ENCODE data around the gene HTD2.
A peak's percentile ranks its signal among the peaks of the same experiment; 100 is the strongest.

Gene HTD2

DNA sequence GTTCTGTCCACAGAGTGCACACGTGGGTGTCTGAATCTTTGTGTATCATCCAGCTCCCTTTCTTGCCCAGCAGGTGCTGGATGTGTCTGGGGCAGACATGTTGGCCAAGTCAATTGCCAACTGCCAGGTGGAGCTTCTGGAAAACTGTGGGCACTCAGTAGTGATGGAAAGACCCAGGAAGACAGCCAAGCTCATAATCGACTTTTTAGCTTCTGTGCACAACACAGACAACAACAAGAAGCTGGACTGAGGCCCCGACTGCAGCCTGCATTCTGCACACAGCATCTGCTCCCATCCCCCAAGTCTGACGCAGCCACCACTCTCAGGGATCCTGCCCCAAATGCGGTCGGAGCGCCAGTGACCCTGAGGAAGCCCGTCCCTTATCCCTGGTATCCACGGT lies 12.8 kb upstream of the HTD2 start:
- no peak for DNase-seq

DNA sequence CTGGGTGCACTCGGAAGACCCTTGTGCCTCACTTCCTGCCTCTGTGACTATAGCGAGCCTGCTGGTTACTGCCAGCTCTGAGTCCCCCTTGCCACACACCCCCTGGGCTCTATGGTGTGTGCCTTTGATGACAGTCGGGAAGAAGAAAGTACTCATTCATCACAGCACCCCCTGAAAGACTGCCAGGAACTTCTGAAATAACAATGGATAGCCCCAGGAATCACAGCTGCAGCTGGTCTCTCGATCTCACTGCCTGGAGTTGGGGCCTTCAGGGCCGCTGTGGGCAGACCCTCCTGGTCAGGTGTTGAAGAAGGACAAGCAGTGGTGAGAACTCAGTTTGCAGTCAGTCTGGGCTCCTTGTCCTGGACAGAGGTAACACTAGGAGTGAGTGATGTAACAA lies 10.1 kb upstream of the HTD2 start:
- DNase-seq = no peak

DNA sequence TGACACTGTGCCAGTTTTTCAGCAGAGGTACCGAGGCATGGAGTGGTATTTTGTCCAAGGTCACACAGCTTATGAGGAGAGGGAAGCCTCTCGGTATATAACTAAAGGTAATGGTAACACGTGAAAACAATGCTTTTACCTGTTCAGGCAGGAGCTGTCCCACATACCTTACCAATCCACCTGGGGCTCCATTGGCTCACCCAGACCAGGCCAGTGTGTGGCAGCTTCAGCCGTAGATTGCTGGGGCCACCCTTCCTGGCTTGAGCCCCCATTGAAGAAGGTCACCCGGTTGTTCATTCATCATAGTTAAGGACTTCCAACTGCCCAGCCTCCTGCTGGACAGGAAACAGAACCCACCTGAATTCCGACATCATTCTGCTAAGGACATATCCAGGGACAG lies 9.5 kb upstream of the HTD2 start:
- DNase-seq = no peak

- no peak for DNase-seq
Measured at GRCh38 chr3:58298190-58298589, 8.1 kb upstream of the HTD2 start.

GRCh38 chr3:58299075-58299474 lies 7.2 kb upstream of the HTD2 start:
- DNase-seq = no peak

GRCh38 chr3:58299839-58300516 lies 6.3 kb upstream of the HTD2 start:
- peak; percentile 16 for DNase-seq

- DNase-seq = peak; percentile 29
Measured at GRCh38 chr3:58307639-58308215, 1.4 kb downstream of the HTD2 start.

DNA sequence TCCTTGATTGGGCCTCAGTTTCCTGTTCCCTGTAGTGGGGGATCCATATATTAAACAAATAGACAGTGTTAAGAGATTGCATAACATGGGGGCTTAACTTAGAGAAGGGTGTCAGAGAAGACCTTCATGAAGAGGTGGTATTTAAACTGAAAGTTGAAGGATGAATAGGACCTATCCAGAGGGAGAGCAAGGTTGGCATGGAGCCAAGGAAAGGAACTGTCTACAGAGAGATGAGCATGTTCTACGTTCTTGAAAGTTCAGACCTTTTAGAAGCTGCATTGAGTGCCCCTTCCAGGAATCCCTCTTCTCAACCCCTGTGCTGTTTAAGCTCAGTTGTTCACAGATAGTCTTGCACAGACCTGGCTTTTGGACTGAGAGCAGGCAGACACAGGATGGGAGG lies 2.4 kb downstream of the HTD2 start:
- no peak for DNase-seq

GRCh38 chr3:58317811-58318210 lies 11.5 kb downstream of the HTD2 start:
- DNase-seq = no peak

DNA sequence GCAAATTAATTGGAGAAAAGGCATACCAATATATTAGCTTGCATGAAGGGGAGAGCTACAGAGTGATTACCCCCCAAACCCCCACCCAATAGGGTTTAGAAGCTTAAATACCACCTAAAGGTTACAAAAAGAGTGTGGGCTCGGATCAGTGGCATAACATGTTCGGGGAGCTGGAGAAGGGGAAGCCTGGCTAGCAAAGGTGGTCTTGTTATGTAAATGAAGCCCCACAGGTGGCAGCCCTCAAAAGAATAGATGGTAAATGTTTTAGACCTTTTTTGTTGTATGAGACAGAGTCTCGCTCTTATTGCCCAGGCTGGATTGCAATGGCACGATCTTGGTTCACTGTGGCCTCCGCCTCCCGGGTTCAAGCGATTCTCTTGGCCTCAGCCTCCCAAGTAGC lies 15.5 kb downstream of the HTD2 start:
- no peak for DNase-seq

GRCh38 chr3:58322793-58323192 lies 16.5 kb downstream of the HTD2 start:
- no peak for DNase-seq

DNA sequence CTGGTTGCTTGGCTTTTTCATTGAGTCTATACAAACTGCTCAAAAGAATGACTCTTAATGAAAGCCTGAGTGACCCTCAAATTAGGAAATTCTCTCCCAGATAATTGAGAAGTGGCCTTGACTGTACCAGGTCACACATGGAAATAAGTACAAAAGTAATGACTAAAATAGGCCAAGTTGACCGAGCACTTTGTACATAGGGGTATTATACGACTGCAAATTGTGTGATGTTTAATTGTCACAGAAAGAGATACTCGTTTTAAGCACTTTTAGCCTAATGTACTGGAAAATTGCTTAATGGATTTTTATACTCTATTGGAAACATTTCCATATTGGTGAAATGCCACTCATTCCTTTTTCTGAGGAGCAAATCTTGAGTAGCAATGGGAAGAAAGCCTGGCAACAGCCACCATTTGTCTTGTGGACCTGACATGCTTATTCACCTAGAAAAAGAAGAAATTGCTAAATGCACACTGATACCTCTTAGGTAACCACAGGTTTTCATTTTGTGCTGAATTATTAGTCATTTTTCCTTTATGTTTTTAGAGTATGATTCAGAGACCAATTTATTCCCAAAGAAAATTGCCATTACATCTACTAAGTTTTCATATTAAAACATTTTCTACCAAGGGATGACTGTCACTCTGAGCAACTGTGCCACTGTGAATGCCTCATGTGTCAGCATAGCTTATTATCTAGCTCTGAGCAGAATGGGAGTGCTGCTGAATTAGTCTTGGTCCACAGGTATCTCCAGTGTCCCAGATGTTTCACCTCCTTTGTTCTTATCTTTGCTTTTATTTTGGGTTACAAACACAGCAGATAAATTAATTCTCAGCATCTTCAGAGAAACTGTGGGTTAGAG lies 17.4 kb downstream of the HTD2 start:
- DNase-seq = no peak

GRCh38 chr3:58324391-58325390 lies 18.4 kb downstream of the HTD2 start:
- DNase-seq = no peak

GRCh38 chr3:58325525-58325992 lies 19.2 kb downstream of the HTD2 start:
- no peak for DNase-seq

- no peak for DNase-seq
Measured at GRCh38 chr3:58326267-58326900, 20.1 kb downstream of the HTD2 start.

DNA sequence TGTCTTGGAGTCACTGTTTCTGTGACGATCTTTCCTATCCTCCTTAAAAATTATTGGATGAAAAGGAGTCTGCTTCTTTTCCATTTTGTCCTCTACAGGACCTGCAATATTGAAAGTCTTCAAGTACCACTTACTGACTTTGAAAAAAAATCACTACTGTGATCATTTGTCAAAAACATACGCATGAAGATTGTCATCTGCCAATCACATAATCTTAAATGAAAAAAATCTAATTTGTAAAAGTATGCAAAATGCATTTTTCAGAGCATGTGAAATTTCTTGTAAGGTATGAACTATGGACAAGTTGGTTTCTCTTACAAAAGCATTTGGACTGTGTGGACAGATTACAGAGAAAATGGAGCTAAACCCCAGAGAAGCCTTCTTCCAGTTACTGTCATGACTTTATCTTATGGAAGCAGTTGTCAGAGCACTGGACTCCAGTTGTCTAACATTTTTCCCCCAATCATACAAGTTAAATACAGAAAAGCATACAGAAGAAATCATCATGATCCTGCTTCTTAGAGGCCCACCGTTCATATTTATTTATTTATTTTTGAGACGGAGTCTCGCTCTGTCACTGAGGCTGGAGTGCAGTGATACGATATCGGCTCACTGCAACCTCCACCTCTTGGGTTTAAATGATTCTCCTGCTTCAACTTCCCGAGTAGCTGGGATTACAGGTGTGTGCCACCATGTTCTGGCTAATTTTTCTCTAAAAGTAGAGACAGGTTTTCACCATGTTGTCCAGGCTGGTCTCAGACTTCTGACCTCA lies 23.0 kb downstream of the HTD2 start:
- DNase-seq = no peak

DNA sequence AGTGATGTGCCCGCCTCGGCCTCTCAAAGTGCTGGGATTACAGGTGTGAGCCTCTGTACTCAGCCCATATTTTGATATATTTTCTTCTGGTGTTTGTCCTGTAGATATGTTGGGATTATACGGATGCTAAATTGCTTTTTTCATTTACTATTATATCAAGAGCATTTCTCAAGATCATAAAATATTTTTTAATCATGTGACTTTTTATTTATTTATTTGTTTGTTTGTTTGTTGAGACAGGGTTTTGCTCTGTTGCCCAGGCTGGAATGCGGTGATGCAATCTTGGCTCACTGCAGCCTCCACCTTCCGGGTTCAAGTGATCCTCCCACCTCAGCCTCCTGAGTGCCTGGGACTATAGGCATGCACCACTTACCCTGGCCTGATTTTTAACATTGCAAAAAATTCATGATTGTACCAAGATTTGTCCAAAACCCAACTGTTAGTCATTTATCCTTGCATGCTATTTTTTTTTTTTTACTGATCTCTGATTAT lies 23.6 kb downstream of the HTD2 start:
- no peak for DNase-seq

DNA sequence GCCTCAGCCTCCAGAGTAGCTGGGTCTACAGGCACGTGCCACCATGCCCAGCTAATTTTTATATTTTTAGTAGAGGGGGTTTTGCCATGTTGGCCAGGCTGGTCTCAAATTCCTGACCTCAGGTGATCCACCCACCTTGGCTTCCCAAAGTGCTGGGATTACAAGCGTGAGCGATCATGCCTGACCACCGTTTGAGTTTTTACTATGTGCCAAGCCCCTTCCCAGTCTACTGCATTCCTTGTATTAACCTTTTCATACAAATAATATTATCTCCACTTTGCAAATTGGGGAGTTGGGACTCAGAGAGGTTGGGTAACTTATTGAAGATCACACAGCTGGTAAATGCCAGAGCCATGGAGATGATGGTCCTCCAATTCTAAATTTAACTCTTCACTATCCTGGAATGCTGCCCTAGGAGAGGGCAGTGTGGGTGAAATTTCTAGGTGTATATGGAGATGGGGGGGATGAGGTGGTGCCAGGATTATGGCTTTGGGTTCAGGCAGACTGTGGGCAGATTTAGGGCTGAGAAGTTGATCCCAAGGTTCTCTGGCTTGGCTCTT lies 25.4 kb downstream of the HTD2 start:
- DNase-seq = no peak

DNA sequence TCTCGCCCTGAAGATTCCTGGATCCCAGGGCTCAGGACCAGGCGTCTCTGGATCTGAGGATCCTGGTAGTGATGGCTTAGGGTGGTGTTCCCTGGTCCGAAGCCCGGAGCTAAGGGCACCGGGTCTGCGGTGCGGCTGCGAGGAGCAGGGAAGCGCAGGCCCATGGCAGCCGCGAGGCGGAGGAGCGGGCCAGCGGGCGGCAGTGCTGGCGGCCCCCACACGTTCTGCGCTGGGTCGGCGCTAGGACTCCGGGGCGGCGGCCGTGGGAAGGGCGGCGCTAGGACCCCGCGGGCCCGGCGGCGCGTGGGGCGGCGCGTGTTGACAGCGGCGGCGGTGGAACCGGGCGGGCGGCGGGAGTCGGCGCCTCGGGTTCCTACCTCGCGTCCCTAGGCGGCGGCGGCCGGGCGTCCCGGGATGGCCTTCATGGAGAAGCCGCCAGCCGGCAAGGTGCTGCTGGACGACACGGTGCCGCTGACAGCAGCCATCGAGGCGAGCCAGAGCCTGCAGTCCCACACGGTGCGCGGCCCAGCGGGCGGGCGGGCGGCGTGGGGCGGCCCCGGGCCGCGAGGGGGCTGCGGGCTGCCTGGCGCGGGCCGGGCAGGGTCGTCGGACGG lies 26.4 kb downstream of the HTD2 start, which contains the start of gene PXK:
PXK (plus strand) TSS at position 318 of the 614 bp plus-strand sequence; CDS start at position 415, 97 bp downstream.
- peak; percentile 25 for DNase-seq
